B cell (primary cell): ENCODE results near the gene EVL. TPM values are rescaled to one million over a fixed set of nuclear protein-coding genes. Genes with fewer than 3 reads are reported as not detected.

Experiments
- ATAC-seq: fragments of 200-7000 bp; cut with Tn5 transposase; one replicate; pipeline ENCODE4 v1.10.0; 2021; ENCODE audit warnings: low read depth, mild to moderate bottlenecking, moderate number of reproducible peaks, moderate library complexity
- CTCF ChIA-PET: fragments of 350-600 bp; sonication (Branson Sonifier 250); formaldehyde crosslinking; loops from one replicate; lab custom pipeline; 2021; ENCODE audit warnings: antibody characterized with exemption, inconsistent platforms; lab: Charles Lee
- POLR2A ChIA-PET: fragments of 350-600 bp; sonication (Branson Sonifier 250); formaldehyde crosslinking; loops from one replicate; lab custom pipeline; 2021; ENCODE audit warnings: antibody characterized with exemption; lab: Charles Lee
- DNase-seq: peaks from one replicate; pipeline ENCODE4 v3.0.0; 2013
- H2AFZ ChIP-seq: 2 replicates; pipeline ENCODE4 v1.6.1; 2012; ENCODE audit warnings: mild to moderate bottlenecking, low read depth, low read length; ENCODE audit not compliant: insufficient read depth, poor library complexity, severe bottlenecking
- H3K27ac ChIP-seq, 2 donors: 1 replicate in 1 of 2; 2 replicates in 1 of 2; pipeline ENCODE4 v1.5.1; 2012 to 2013; ENCODE audit warnings: low read length in 2 of 2, mild to moderate bottlenecking in 2 of 2, moderate library complexity in 1 of 2
- H3K27me3 ChIP-seq, 4 experiments: fragments of 200-600 bp in 1 of 4; sonication (generic) in 1 of 4; replicated peaks in 1 of 4; 1 replicate in 2 of 4; 2 replicates in 2 of 4; pipeline versions ENCODE4 v1.6.1 to v1.7.0; 2013 to 2016; ENCODE audit warnings: low read length in 3 of 4, mild to moderate bottlenecking in 2 of 4, mixed read lengths in 1 of 4, moderate library complexity in 1 of 4; ENCODE audit not compliant: insufficient read depth in 4 of 4, control insufficient read depth in 3 of 4; ENCODE audit errors: control extremely low read depth in 1 of 4
- H3K36me3 ChIP-seq, 2 experiments: replicated peaks in 1 of 2; 1 replicate in 1 of 2; 2 replicates in 1 of 2; pipeline versions ENCODE4 v1.6.1 to v1.7.1; 2013; ENCODE audit warnings: low read length in 1 of 2; ENCODE audit not compliant: insufficient read depth in 2 of 2, control insufficient read depth in 1 of 2; ENCODE audit errors: control extremely low read depth in 1 of 2, extremely low read depth in 1 of 2
- H3K4me1 ChIP-seq, 2 donors: fragments of 200-600 bp in 1 of 2; sonication (generic) in 1 of 2; 1 replicate in 1 of 2; 2 replicates in 1 of 2; pipeline versions ENCODE4 v1.5.1 to v1.6.1; 2013 to 2017; ENCODE audit warnings: low read length in 2 of 2; ENCODE audit not compliant: control insufficient read depth in 2 of 2, insufficient read depth in 2 of 2
- H3K4me2 ChIP-seq: replicated peaks from 2 replicates; pipeline ENCODE3; 2012; ENCODE audit warnings: mild to moderate bottlenecking, low read depth, low read length; ENCODE audit not compliant: poor library complexity, severe bottlenecking
- H3K4me3 ChIP-seq, 5 experiments: fragments of 200-600 bp in 1 of 5; sonication (generic) in 1 of 5; 1 replicate in 3 of 5; 2 replicates in 2 of 5; pipeline versions ENCODE4 v1.5.1 to v1.7.0; 2011 to 2016; ENCODE audit warnings: low read length in 4 of 5, mild to moderate bottlenecking in 4 of 5, low read depth in 2 of 5, control low read depth in 1 of 5, moderate library complexity in 1 of 5; ENCODE audit not compliant: insufficient read depth in 1 of 5; ENCODE audit errors: control extremely low read depth in 1 of 5, extremely low read depth in 1 of 5
- H3K79me2 ChIP-seq: fragments of 200-600 bp; sonication (generic); one replicate; pipeline ENCODE4 v1.6.0; 2016; ENCODE audit warnings: low read length; ENCODE audit not compliant: control insufficient read depth, insufficient read depth
- H3K9ac ChIP-seq: fragments of 200-600 bp; sonication (generic); 2 replicates; pipeline ENCODE4 v1.6.1; 2017; ENCODE audit warnings: mild to moderate bottlenecking, low read length, moderate library complexity
- H3K9me3 ChIP-seq, 3 donors: one replicate each; pipeline versions ENCODE4 v1.6.1 to v1.7.1; 2013; ENCODE audit warnings: low read length in 2 of 3; ENCODE audit not compliant: control insufficient read depth in 2 of 3, insufficient read depth in 1 of 3; ENCODE audit errors: control extremely low read depth in 1 of 3
- H4K20me1 ChIP-seq: 2 replicates; pipeline ENCODE4 v1.6.0; 2012; ENCODE audit warnings: mild to moderate bottlenecking, low read length; ENCODE audit not compliant: insufficient read depth, control insufficient read depth, poor library complexity, severe bottlenecking
- H3K27ac Mint-ChIP-seq: one replicate; pipeline ENCODE4 v1.8.0; 2021; ENCODE audit warnings: mixed read lengths
- H3K27me3 Mint-ChIP-seq: one replicate; pipeline ENCODE4 v1.8.0; 2021; ENCODE audit warnings: mixed read lengths
- H3K4me1 Mint-ChIP-seq: one replicate; pipeline ENCODE4 v1.8.0; 2021; ENCODE audit warnings: mixed read lengths
- H3K4me3 Mint-ChIP-seq: one replicate; pipeline ENCODE4 v1.8.0; 2021; ENCODE audit warnings: mixed read lengths
- H3K9me3 Mint-ChIP-seq: one replicate; pipeline ENCODE4 v1.8.0; 2022; ENCODE audit warnings: mixed read lengths; ENCODE audit not compliant: insufficient read depth
- CTCF ChIP-seq: fragments of 200-600 bp; IDR thresholded peaks from one replicate; pipeline ENCODE4 v1.8.0; 2022; ENCODE audit warnings: antibody characterized with exemption, mild to moderate bottlenecking
- EZH2 ChIP-seq: IDR thresholded peaks from 2 replicates; pipeline ENCODE4 v1.6.1; 2012; ENCODE audit warnings: borderline replicate concordance, low read depth, mild to moderate bottlenecking, moderate library complexity, low read length; ENCODE audit not compliant: insufficient read depth, poor library complexity, severe bottlenecking
- whole genome bisulfite sequencing: methylation state at CpG from one replicate; pipeline ENCODE4 v1.1.5; 2013; ENCODE audit warnings: missing lambda C conversion rate; ENCODE audit not compliant: insufficient coverage; 5-methylcytosine and 5-hydroxymethylcytosine counted together
- intact Hi-C: fragments of 100-400 bp; cut with micrococcal nuclease; formaldehyde crosslinking; loops from one replicate; pipeline ENCODE4 v1.10.0; 2022
- polyA plus RNA-seq: library from polyadenylated mRNA; depleted of rRNA; stranded (reverse); fragments of >200 nt; gene quantifications from 2 replicates; pipeline ENCODE4 v1.2.3, GENCODE V29; 2012
- total RNA-seq, 2 donors: library from RNA; stranded (reverse); fragments of 120-200 nt in 1 of 2; gene quantifications; 1 replicate in 1 of 2; 2 replicates in 1 of 2; pipeline versions ENCODE4 v1.2.3 to v1.2.4, GENCODE V29; 2013 to 2022

Gene EVL
- total and polyA plus RNA-seq, 2 donors (not counting 1 experiment from before 2014, with no cell fraction given) = 486 to 892 TPM

- Histone ChIP-seq H3K9me3 (no peaks in the 10 kb centered on the region), H3K4me2 (no peak overlapping the region), H3K27ac (no peak overlapping the region), H3K4me3 (no peak overlapping the region), H3K4me1 (peaks cover 6 to 12% of the 10 kb centered on the region in 2 donors), H3K36me3 (no peaks in the 10 kb centered on the region), H4K20me1 (no peaks in the 10 kb centered on the region), H3K9ac (no peak overlapping the region), H3K27me3 (peaks cover 0 to 4% (median 0%) of the 10 kb centered on the region in 4 experiments), H3K79me2 (no peaks in the 10 kb centered on the region), H2AFZ (no peak overlapping the region)
- peaks cover 2% of the 10 kb centered on the region for H3K4me1 Mint-ChIP-seq
- no peak for ATAC-seq
- WGBS = no CpG with 5 or more reads among the region's 5 CpGs
- no peak for TF ChIP-seq CTCF
- no peak for TF ChIP-seq EZH2
- intact Hi-C loops = no loop called here
- POLR2A ChIA-PET = no interaction called here
- CTCF ChIA-PET = no interaction called here
- no peak for DNase-seq
- H3K4me3 Mint-ChIP-seq = no peak overlapping the region
- H3K9me3 Mint-ChIP-seq = no peaks in the 10 kb centered on the region
- H3K27me3 Mint-ChIP-seq = peaks cover 17% of the 10 kb centered on the region
- no peak overlapping the region for H3K27ac Mint-ChIP-seq
These were observed 107.6 kb downstream of the EVL start for GRCh38 chr14:100172811-100173210.

- Histone ChIP-seq H3K9ac (no peak overlapping the region), H3K9me3 (no peaks in the 10 kb centered on the region), H3K4me1 (peaks cover 2 to 9% of the 10 kb centered on the region in 2 donors), H3K4me3 (no peak overlapping the region), H4K20me1 (no peaks in the 10 kb centered on the region), H3K27me3 (peaks cover 0 to 4% (median 0%) of the 10 kb centered on the region in 4 experiments), H3K79me2 (no peaks in the 10 kb centered on the region), H3K36me3 (no peaks in the 10 kb centered on the region), H2AFZ (no peak overlapping the region), H3K4me2 (no peak overlapping the region), H3K27ac (no peak overlapping the region)
- Mint-ChIP-seq H3K4me1 (peaks cover 2% of the 10 kb centered on the region), H3K27ac (no peak overlapping the region), H3K27me3 (peaks cover 17% of the 10 kb centered on the region), H3K4me3 (no peak overlapping the region), H3K9me3 (no peaks in the 10 kb centered on the region)
- DNase-seq (no peak), ATAC-seq (no peak)
- no peak for TF ChIP-seq EZH2
- TF ChIP-seq CTCF = no peak
- ChIA-PET CTCF (interaction anchor here (1.5 kb wide), 1 partner anchor 20 kb away, joined by 3 read pairs; no protein-coding TSS in a partner anchor), POLR2A (no interaction called here)
- WGBS = 90% methylated on average over 4 of the region's 7 CpGs
- intact Hi-C loops = no loop called here
These were observed 108.1 kb downstream of the EVL start for GRCh38 chr14:100173353-100173752.
